OCI-LY7 (cell line): ENCODE results near the gene YOD1. TPM values are rescaled to one million over a fixed set of nuclear protein-coding genes. Genes with fewer than 3 reads are reported as not detected.

Experiments used
- BruUV-seq: library from RNA; stranded (reverse); fragments of 400-500 nt; replicated peaks from 2 replicates; lab custom pipeline; 2021; lab: Mats Ljungman, UMichigan
- CTCF ChIA-PET: fragments of 300-600 bp; sonication (Branson Sonifier 250); formaldehyde crosslinking; loops from one replicate; lab custom pipeline; 2022; ENCODE audit warnings: antibody characterized with exemption; ENCODE audit not compliant: unreplicated experiment; lab: Charles Lee
- POLR2A ChIA-PET: fragments of 300-600 bp; sonication (Branson Sonifier 250); formaldehyde crosslinking; loops from one replicate; lab custom pipeline; 2022; ENCODE audit warnings: antibody characterized with exemption; lab: Charles Lee
- DNase-seq: peaks from one replicate; pipeline ENCODE4 v3.0.0-alpha.2; 2015; ENCODE audit warnings: low spot score
- H2AFZ ChIP-seq: fragments of 200-600 bp; sonication (generic), shearing (Covaris generic); 2 replicates; pipeline ENCODE4 v1.6.1; 2014; ENCODE audit warnings: mild to moderate bottlenecking, antibody characterized with exemption, low read length, moderate library complexity
- H3K27ac ChIP-seq: fragments of 200-600 bp; sonication (generic); 2 replicates; pipeline ENCODE4 v1.5.1; 2014; ENCODE audit warnings: mixed run types, low read depth, mild to moderate bottlenecking, moderate library complexity, low read length, inconsistent platforms; ENCODE audit not compliant: poor library complexity, severe bottlenecking
- H3K36me3 ChIP-seq: fragments of 200-600 bp; sonication (generic); 2 replicates; pipeline ENCODE4 v1.6.1; 2014; ENCODE audit warnings: mild to moderate bottlenecking, antibody characterized with exemption, low read length, moderate library complexity, mixed read lengths; ENCODE audit not compliant: insufficient read depth
- H3K4me1 ChIP-seq: fragments of 200-600 bp; sonication (generic); 2 replicates; pipeline ENCODE4 v1.5.1; 2014; ENCODE audit warnings: mild to moderate bottlenecking, low read length; ENCODE audit not compliant: insufficient read depth, poor library complexity, severe bottlenecking
- H3K4me2 ChIP-seq: fragments of 200-600 bp; sonication (generic); 2 replicates; pipeline ENCODE4 v1.6.1; 2014; ENCODE audit warnings: mild to moderate bottlenecking, low read length
- H3K4me3 ChIP-seq: fragments of 200-600 bp; sonication (generic); 2 replicates; pipeline ENCODE4 v1.5.1; 2014; ENCODE audit warnings: mild to moderate bottlenecking, low read depth, low read length; ENCODE audit not compliant: poor library complexity, severe bottlenecking
- H3K79me2 ChIP-seq: fragments of 200-600 bp; sonication (generic); 2 replicates; pipeline ENCODE4 v1.6.1; 2016; ENCODE audit warnings: low read depth, mild to moderate bottlenecking, low read length, moderate library complexity, mixed read lengths; ENCODE audit not compliant: insufficient read depth
- H3K9me2 ChIP-seq: fragments of 200-600 bp; sonication (generic); 2 replicates; pipeline ENCODE4 v1.6.1; 2016; ENCODE audit warnings: mild to moderate bottlenecking, low read length, mixed read lengths; ENCODE audit not compliant: insufficient read depth
- H3K9me3 ChIP-seq: fragments of 200-600 bp; sonication (generic); 2 replicates; pipeline ENCODE4 v1.6.1; 2014; ENCODE audit warnings: mild to moderate bottlenecking, mixed run types, low read length, mixed read lengths
- H4K20me1 ChIP-seq: fragments of 200-600 bp; sonication (generic); 2 replicates; pipeline ENCODE4 v1.6.1; 2014; ENCODE audit warnings: mild to moderate bottlenecking, antibody characterized with exemption, low read length, moderate library complexity, mixed read lengths; ENCODE audit not compliant: insufficient read depth
- EZH2phosphoT487 ChIP-seq: fragments of 200-600 bp; sonication (generic); IDR thresholded peaks from 2 replicates; pipeline ENCODE4 v1.6.1; 2018; ENCODE audit warnings: low read depth, borderline replicate concordance, mild to moderate bottlenecking, mixed run types, antibody characterized with exemption, low read length, moderate library complexity, mixed read lengths
- intact Hi-C: fragments of 100-400 bp; cut with micrococcal nuclease; formaldehyde crosslinking; loops from one replicate; pipeline ENCODE4 v1.10.0; 2022; ENCODE audit not compliant: unreplicated experiment
- total RNA-seq, 2 experiments: library from RNA; depleted of rRNA in 1 of 2; stranded (reverse); fragments of >200 nt in 1 of 2; shearing (Covaris generic) in 1 of 2; gene quantifications; 2 replicates each; pipeline ENCODE4 v1.2.3, GENCODE V29; 2014 to 2022
- TF ChIP-seq, protein P1 (sequence below): fragments of 200-600 bp; sonication (generic); conservative IDR thresholded peaks from 2 replicates; pipeline ENCODE4 v1.5.1; 2014; ENCODE audit warnings: mild to moderate bottlenecking, antibody characterized with exemption, low read length, moderate library complexity, mixed read lengths

Gene YOD1
- total RNA-seq, 2 experiments from 2014 or later: 16.2 to 16.5 TPM

DNA sequence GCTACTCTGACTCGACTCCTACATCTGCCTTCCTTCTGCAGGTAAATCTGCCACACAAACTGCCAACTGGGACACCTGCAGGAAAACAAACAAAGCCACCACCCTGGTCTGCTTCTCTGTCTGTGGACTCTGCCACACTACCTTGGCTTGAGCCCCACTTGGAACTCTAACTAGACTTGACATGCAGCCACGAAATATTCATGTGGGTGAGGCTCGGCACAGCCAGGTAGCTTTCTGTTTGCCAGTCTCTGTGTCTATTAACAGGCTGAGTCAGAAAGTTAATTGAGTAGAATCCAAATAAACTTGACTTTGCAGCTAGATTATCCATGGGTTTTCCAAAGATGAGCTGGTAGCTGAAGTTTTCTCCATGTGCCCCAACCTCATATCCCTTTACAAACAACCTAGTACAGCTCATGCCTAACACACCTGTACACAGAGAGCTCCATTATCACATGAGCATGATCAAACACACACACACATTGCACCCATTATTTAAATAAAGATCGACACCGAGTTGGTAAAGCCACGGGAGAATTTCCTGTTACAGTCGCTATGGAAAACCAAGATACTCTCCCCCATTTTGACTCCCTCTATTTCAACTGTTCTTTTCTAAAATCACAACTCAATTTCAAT is 19.3 kb downstream of the YOD1 start:
- no peak overlapping the region for H2AFZ ChIP-seq
- H3K4me3 ChIP-seq: no peak overlapping the region
- no peaks in the 10 kb centered on the region for H3K9me2 ChIP-seq
- ChIA-PET CTCF (interaction anchor here (0.6 to 1.1 kb wide), 2 partner anchors 18 to 30 kb away, joined by 3 read pairs; no protein-coding TSS in a partner anchor), POLR2A (interaction anchor here (0.6 kb wide), 1 partner anchor 189 kb away, joined by 3 read pairs; no protein-coding TSS in a partner anchor)
- no peak overlapping the region for H3K4me2 ChIP-seq
- no peak for DNase-seq
- H4K20me1 ChIP-seq: no peaks in the 10 kb centered on the region
- H3K27ac ChIP-seq: no peak overlapping the region
- H3K36me3 ChIP-seq: no peaks in the 10 kb centered on the region
- H3K9me3 ChIP-seq: no peaks in the 10 kb centered on the region
- TF ChIP-seq, protein P1, sequence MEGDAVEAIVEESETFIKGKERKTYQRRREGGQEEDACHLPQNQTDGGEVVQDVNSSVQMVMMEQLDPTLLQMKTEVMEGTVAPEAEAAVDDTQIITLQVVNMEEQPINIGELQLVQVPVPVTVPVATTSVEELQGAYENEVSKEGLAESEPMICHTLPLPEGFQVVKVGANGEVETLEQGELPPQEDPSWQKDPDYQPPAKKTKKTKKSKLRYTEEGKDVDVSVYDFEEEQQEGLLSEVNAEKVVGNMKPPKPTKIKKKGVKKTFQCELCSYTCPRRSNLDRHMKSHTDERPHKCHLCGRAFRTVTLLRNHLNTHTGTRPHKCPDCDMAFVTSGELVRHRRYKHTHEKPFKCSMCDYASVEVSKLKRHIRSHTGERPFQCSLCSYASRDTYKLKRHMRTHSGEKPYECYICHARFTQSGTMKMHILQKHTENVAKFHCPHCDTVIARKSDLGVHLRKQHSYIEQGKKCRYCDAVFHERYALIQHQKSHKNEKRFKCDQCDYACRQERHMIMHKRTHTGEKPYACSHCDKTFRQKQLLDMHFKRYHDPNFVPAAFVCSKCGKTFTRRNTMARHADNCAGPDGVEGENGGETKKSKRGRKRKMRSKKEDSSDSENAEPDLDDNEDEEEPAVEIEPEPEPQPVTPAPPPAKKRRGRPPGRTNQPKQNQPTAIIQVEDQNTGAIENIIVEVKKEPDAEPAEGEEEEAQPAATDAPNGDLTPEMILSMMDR: no peak
- TF ChIP-seq EZH2phosphoT487: no peak
- BruUV-seq: no TSS peak
- intact Hi-C loops: no loop called here
- no peaks in the 10 kb centered on the region for H3K79me2 ChIP-seq
- no peaks in the 10 kb centered on the region for H3K4me1 ChIP-seq

DNA sequence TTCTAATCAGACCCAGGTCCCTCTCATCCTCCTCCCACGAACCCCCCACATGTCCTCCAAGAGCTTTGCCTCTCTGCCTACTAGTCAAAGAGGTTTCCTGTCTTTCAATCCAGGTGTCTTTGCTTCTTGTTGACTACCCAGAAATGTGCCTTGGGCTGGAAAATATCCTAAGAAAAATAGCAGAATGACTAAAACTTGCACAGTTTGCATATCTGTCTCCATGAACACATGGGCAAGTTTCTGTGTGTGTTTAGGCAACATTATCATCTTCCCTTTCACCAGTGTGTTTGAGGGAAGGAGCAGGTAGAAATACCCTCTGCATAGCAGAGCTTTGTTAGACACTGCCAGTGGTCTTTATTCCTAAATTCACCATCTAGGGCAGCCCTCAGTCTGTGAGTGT is 20.0 kb downstream of the YOD1 start:
- no peak overlapping the region for H3K27ac ChIP-seq
- H3K9me2 ChIP-seq: no peaks in the 10 kb centered on the region
- no peak for DNase-seq
- no peak overlapping the region for H2AFZ ChIP-seq
- intact Hi-C loops: no loop called here
- no peak overlapping the region for H3K4me3 ChIP-seq
- no peaks in the 10 kb centered on the region for H4K20me1 ChIP-seq
- no peaks in the 10 kb centered on the region for H3K9me3 ChIP-seq
- no peaks in the 10 kb centered on the region for H3K79me2 ChIP-seq
- TF ChIP-seq, protein P1: no peak
- TF ChIP-seq EZH2phosphoT487: no peak
- ChIA-PET CTCF (no interaction called here), POLR2A (interaction anchor here (0.7 kb wide), 2 partner anchors 13 to 991 kb away, joined by 3 read pairs; no protein-coding TSS in a partner anchor)
- no peaks in the 10 kb centered on the region for H3K4me1 ChIP-seq
- no peaks in the 10 kb centered on the region for H3K36me3 ChIP-seq
- no TSS peak for BruUV-seq
- H3K4me2 ChIP-seq: no peak overlapping the region

DNA sequence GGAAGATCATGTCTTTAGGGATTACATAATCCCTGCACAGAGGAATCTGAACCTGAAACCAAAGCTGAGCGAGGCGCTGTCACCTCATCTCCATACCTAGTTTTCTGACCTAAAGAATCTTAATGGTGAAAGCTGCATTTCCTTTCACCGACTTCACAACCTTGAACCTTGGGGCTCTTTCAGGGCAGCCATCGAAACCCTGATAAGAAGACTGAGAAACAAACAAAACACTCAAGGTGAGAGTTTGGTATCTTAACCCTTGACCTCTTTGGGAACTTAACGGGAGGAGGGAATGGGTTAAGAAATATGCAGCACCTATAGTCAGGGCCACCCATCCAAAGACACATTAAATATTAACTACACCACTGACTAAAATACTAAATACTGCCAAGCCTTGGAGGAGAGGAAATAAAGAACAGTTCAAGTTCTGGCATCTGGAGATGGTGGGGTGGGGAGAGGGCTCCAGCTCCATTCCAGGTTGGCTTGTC is 20.4 kb downstream of the YOD1 start:
- POLR2A ChIA-PET: interaction anchor here (0.7 kb wide), 2 partner anchors 13 to 992 kb away, joined by 3 read pairs; no protein-coding TSS in a partner anchor

More for the DNA sequence above, 20.4 kb downstream of the YOD1 start:
- no TSS peak for BruUV-seq
- Histone ChIP-seq H4K20me1 (no peaks in the 10 kb centered on the region), H3K9me2 (no peaks in the 10 kb centered on the region), H3K4me2 (no peak overlapping the region), H3K4me3 (no peak overlapping the region), H3K79me2 (no peaks in the 10 kb centered on the region), H3K27ac (no peak overlapping the region), H3K36me3 (no peaks in the 10 kb centered on the region), H2AFZ (no peak overlapping the region), H3K4me1 (no peaks in the 10 kb centered on the region), H3K9me3 (no peaks in the 10 kb centered on the region)
- intact Hi-C loops: no loop called here
- CTCF ChIA-PET: no interaction called here
- no peak for DNase-seq
- TF ChIP-seq, protein P1: no peak
- no peak for TF ChIP-seq EZH2phosphoT487
